Memory B cell (primary cell): ENCODE data around the gene NRF1.
"Not testable (repeated sequence)": the region's sequence is repeated elsewhere in the genome, so short reads cannot be mapped to it uniquely, and the experiment has no call there.

ENCODE experiments used
- ATAC-seq: fragments of 150-1000 bp; cut with Tn5 transposase; 2 replicates; pipeline ENCODE4 v1.10.0; 2021; ENCODE audit warnings: low read depth, mild to moderate bottlenecking, moderate library complexity
- DNase-seq, 2 donors: peaks; one replicate each; pipeline ENCODE4 v3.0.0; 2022; ENCODE audit warnings: low spot score in 2 of 2
- H3K27ac Mint-ChIP-seq: one replicate; pipeline ENCODE4 v1.8.0; 2022; ENCODE audit warnings: mild to moderate bottlenecking, moderate library complexity, mixed read lengths
- H3K27me3 Mint-ChIP-seq: one replicate; pipeline ENCODE4 v1.8.0; 2022; ENCODE audit warnings: mixed read lengths
- H3K36me3 Mint-ChIP-seq: one replicate; pipeline ENCODE4 v1.8.0; 2022; ENCODE audit warnings: mild to moderate bottlenecking, mixed read lengths
- H3K4me1 Mint-ChIP-seq: one replicate; pipeline ENCODE4 v1.8.0; 2022; ENCODE audit warnings: mixed read lengths
- H3K4me3 Mint-ChIP-seq: one replicate; pipeline ENCODE4 v1.8.0; 2022; ENCODE audit warnings: mild to moderate bottlenecking, moderate library complexity, mixed read lengths
- H3K9me3 Mint-ChIP-seq: one replicate; pipeline ENCODE4 v1.8.0; 2022; ENCODE audit warnings: mixed read lengths

The NRF1 gene

GRCh38 chr7:129646369-129647021 is 35.0 kb downstream of the NRF1 start:
- Mint-ChIP-seq H3K4me1 (peaks cover 7% of the 10 kb centered on the region), H3K27me3 (no peaks in the 10 kb centered on the region), H3K9me3 (no peaks in the 10 kb centered on the region), H3K27ac (no peak overlapping the region), H3K4me3 (no peak overlapping the region), H3K36me3 (peaks cover 7% of the 10 kb centered on the region)
- DNase-seq (no peak), ATAC-seq (no peak)

- no peak overlapping the region for H3K27ac Mint-ChIP-seq
- H3K36me3 Mint-ChIP-seq: peaks cover 12% of the 10 kb centered on the region
- ATAC-seq: no peak
- no peaks in the 10 kb centered on the region for H3K27me3 Mint-ChIP-seq
- no peaks in the 10 kb centered on the region for H3K9me3 Mint-ChIP-seq
- DNase-seq: no peak
- H3K4me3 Mint-ChIP-seq: no peak overlapping the region
- peaks cover 19% of the 10 kb centered on the region for H3K4me1 Mint-ChIP-seq
Measured at GRCh38 chr7:129649128-129649690, 37.7 kb downstream of the NRF1 start.

GRCh38 chr7:129650056-129650758 is 38.7 kb downstream of the NRF1 start:
- Mint-ChIP-seq H3K9me3 (no peaks in the 10 kb centered on the region), H3K27me3 (no peaks in the 10 kb centered on the region), H3K36me3 (peaks cover 12% of the 10 kb centered on the region), H3K27ac (no peak overlapping the region), H3K4me3 (no peak overlapping the region), H3K4me1 (peaks cover 26% of the 10 kb centered on the region)
- DNase-seq (no peak), ATAC-seq (no peak)

- H3K27ac Mint-ChIP-seq: no peak overlapping the region
- ATAC-seq (peak; percentile 47), DNase-seq (no peak)
- no peaks in the 10 kb centered on the region for H3K27me3 Mint-ChIP-seq
- H3K9me3 Mint-ChIP-seq: no peaks in the 10 kb centered on the region
- no peak overlapping the region for H3K4me3 Mint-ChIP-seq
- peaks cover 32% of the 10 kb centered on the region for H3K4me1 Mint-ChIP-seq
- peaks cover 13% of the 10 kb centered on the region for H3K36me3 Mint-ChIP-seq
Measured at GRCh38 chr7:129652914-129653313, 41.4 kb downstream of the NRF1 start.

- Mint-ChIP-seq H3K27ac (peak overlapping the region; percentile 86), H3K4me1 (peaks cover 30% of the 10 kb centered on the region), H3K4me3 (peak overlapping the region; percentile 70), H3K36me3 (peaks cover 29% of the 10 kb centered on the region), H3K9me3 (peaks cover 3% of the 10 kb centered on the region), H3K27me3 (no peaks in the 10 kb centered on the region)
- DNase-seq (no peak), ATAC-seq (peak; percentile 84)
Measured at GRCh38 chr7:129655811-129656210, 44.3 kb downstream of the NRF1 start.

GRCh38 chr7:129657363-129657762 is 45.8 kb downstream of the NRF1 start:
- Mint-ChIP-seq H3K27ac (peak overlapping the region; percentile 28), H3K27me3 (no peaks in the 10 kb centered on the region), H3K4me3 (no peak overlapping the region), H3K36me3 (peaks cover 42% of the 10 kb centered on the region), H3K4me1 (peaks cover 26% of the 10 kb centered on the region), H3K9me3 (peaks cover 8% of the 10 kb centered on the region)
- DNase-seq (no peak), ATAC-seq (no peak)

GRCh38 chr7:129659907-129660306 is 48.4 kb downstream of the NRF1 start:
- DNase-seq, H3K9me3 Mint-ChIP-seq, H3K27ac Mint-ChIP-seq, H3K27me3 Mint-ChIP-seq, H3K4me3 Mint-ChIP-seq, ATAC-seq: not testable (repeated sequence)
- Mint-ChIP-seq H3K36me3 (peaks cover 46% of the 10 kb centered on the region), H3K4me1 (peaks cover 11% of the 10 kb centered on the region)

- ATAC-seq: no peak
Measured at GRCh38 chr7:129661645-129662182, 50.2 kb downstream of the NRF1 start.

GRCh38 chr7:129663240-129663639 is 51.7 kb downstream of the NRF1 start:
- ATAC-seq, H3K27me3 Mint-ChIP-seq, DNase-seq, H3K4me3 Mint-ChIP-seq, H3K9me3 Mint-ChIP-seq, H3K27ac Mint-ChIP-seq, H3K4me1 Mint-ChIP-seq: not testable (repeated sequence)
- H3K36me3 Mint-ChIP-seq: peaks cover 41% of the 10 kb centered on the region

More at GRCh38 chr7:129661645-129662182, 50.2 kb downstream of the NRF1 start:
- Mint-ChIP-seq H3K4me3 (no peak overlapping the region), H3K4me1 (peaks cover 4% of the 10 kb centered on the region), H3K27ac (no peak overlapping the region), H3K27me3 (no peaks in the 10 kb centered on the region), H3K36me3 (peaks cover 47% of the 10 kb centered on the region), H3K9me3 (peaks cover 8% of the 10 kb centered on the region)
- no peak for DNase-seq

- ATAC-seq: no peak
- DNase-seq: no peak
- H3K27ac Mint-ChIP-seq: no peak overlapping the region
- H3K36me3 Mint-ChIP-seq: peaks cover 38% of the 10 kb centered on the region
- H3K4me3 Mint-ChIP-seq: no peak overlapping the region
- peaks cover 8% of the 10 kb centered on the region for H3K9me3 Mint-ChIP-seq
- H3K27me3 Mint-ChIP-seq: no peaks in the 10 kb centered on the region
- peaks cover 4% of the 10 kb centered on the region for H3K4me1 Mint-ChIP-seq
Measured at GRCh38 chr7:129664029-129665012, 52.8 kb downstream of the NRF1 start.

- no peak for ATAC-seq
- Mint-ChIP-seq H3K4me3 (no peak overlapping the region), H3K36me3 (peaks cover 32% of the 10 kb centered on the region), H3K27me3 (no peaks in the 10 kb centered on the region), H3K4me1 (no peaks in the 10 kb centered on the region), H3K9me3 (peaks cover 4% of the 10 kb centered on the region), H3K27ac (no peak overlapping the region)
- DNase-seq: no peak
Measured at GRCh38 chr7:129665013-129665401, 53.5 kb downstream of the NRF1 start.

- Mint-ChIP-seq H3K36me3 (peaks cover 16% of the 10 kb centered on the region), H3K9me3 (peaks cover under 1% of the 10 kb centered on the region), H3K27ac (no peak overlapping the region), H3K4me1 (no peaks in the 10 kb centered on the region), H3K27me3 (no peaks in the 10 kb centered on the region), H3K4me3 (no peak overlapping the region)
- ATAC-seq (no peak), DNase-seq (no peak)
Measured at GRCh38 chr7:129667116-129667515, 55.6 kb downstream of the NRF1 start.

- no peak for DNase-seq
- H3K4me3 Mint-ChIP-seq: no peak overlapping the region
- peaks cover 12% of the 10 kb centered on the region for H3K36me3 Mint-ChIP-seq
- ATAC-seq: no peak
- no peak overlapping the region for H3K27ac Mint-ChIP-seq
- no peaks in the 10 kb centered on the region for H3K4me1 Mint-ChIP-seq
- H3K27me3 Mint-ChIP-seq: no peaks in the 10 kb centered on the region
- no peaks in the 10 kb centered on the region for H3K9me3 Mint-ChIP-seq
Measured at GRCh38 chr7:129667551-129667950, 56.0 kb downstream of the NRF1 start.
